Progenitor cell of endocrine pancreas (in vitro differentiated cells): ENCODE results near the gene SETD1B. TPM values are rescaled to one million over a fixed set of nuclear protein-coding genes. Genes with fewer than 3 reads are reported as not detected.

Experiments
- DNase-seq: peaks from one replicate; pipeline ENCODE4 v3.0.0; 2021; ENCODE audit warnings: low spot score; ENCODE audit not compliant: unreplicated experiment
- H3K27ac Mint-ChIP-seq: 2 replicates; pipeline ENCODE4 v1.8.0; 2021; ENCODE audit warnings: mild to moderate bottlenecking, moderate library complexity, mixed read lengths
- H3K27me3 Mint-ChIP-seq: 2 replicates; pipeline ENCODE4 v1.8.0; 2021; ENCODE audit warnings: mixed read lengths
- H3K36me3 Mint-ChIP-seq: 2 replicates; pipeline ENCODE4 v1.8.0; 2022; ENCODE audit warnings: mixed read lengths; ENCODE audit not compliant: insufficient read depth
- H3K4me1 Mint-ChIP-seq: 2 replicates; pipeline ENCODE4 v1.8.0; 2021; ENCODE audit warnings: low read depth, mixed read lengths
- H3K4me3 Mint-ChIP-seq: 2 replicates; pipeline ENCODE4 v1.8.0; 2021; ENCODE audit warnings: low read depth, mild to moderate bottlenecking, moderate library complexity, mixed read lengths
- H3K9me3 Mint-ChIP-seq: 2 replicates; pipeline ENCODE4 v1.8.0; 2021; ENCODE audit warnings: low read depth, mixed read lengths
- CTCF ChIP-seq: fragments of 200-600 bp; sonication (generic); IDR thresholded peaks from one replicate; pipeline ENCODE4 v1.5.0; 2021; ENCODE audit warnings: antibody characterized with exemption, mild to moderate bottlenecking; ENCODE audit not compliant: unreplicated experiment
- total RNA-seq: library from RNA; stranded (reverse); gene quantifications from 2 replicates; pipeline ENCODE4 v1.2.1, GENCODE V29; 2021

The SETD1B gene
- total RNA-seq, 1 donor from 2014 or later = 28.6 TPM

- no peak for DNase-seq
- no peaks in the 10 kb centered on the region for H3K9me3 Mint-ChIP-seq
- H3K36me3 Mint-ChIP-seq = peaks cover 4% of the 10 kb centered on the region
- no peak for TF ChIP-seq CTCF
- H3K27me3 Mint-ChIP-seq = peaks cover 6% of the 10 kb centered on the region
- peaks cover 15% of the 10 kb centered on the region for H3K4me1 Mint-ChIP-seq
- H3K4me3 Mint-ChIP-seq = peak overlapping the region; percentile 58
- no peak overlapping the region for H3K27ac Mint-ChIP-seq
Measured at GRCh38 chr12:121791671-121792551, 11.9 kb upstream of the SETD1B start.

GRCh38 chr12:121792607-121793439 lies 11.0 kb upstream of the SETD1B start:
- H3K27me3 Mint-ChIP-seq = peaks cover 6% of the 10 kb centered on the region
- peak; percentile 7 for TF ChIP-seq CTCF
- no peaks in the 10 kb centered on the region for H3K9me3 Mint-ChIP-seq
- peak overlapping the region; percentile 58 for H3K4me3 Mint-ChIP-seq
- H3K27ac Mint-ChIP-seq = no peak overlapping the region
- peaks cover 22% of the 10 kb centered on the region for H3K4me1 Mint-ChIP-seq
- H3K36me3 Mint-ChIP-seq = peaks cover 7% of the 10 kb centered on the region
- no peak for DNase-seq

GRCh38 chr12:121793440-121793837 lies 10.4 kb upstream of the SETD1B start, which contains the start of gene RHOF:
RHOF (minus strand) TSS chr12:121793688; CDS start chr12:121793633, 55 bp downstream.
- H3K4me3 Mint-ChIP-seq = peak within 1 kb of the TSS; percentile 63
- TF ChIP-seq CTCF = no peak
- peaks cover 6% of the 10 kb centered on the region for H3K27me3 Mint-ChIP-seq
- peaks cover 25% of the 10 kb centered on the region for H3K4me1 Mint-ChIP-seq
- peak within 1 kb of the TSS; percentile 89 for H3K27ac Mint-ChIP-seq
- H3K9me3 Mint-ChIP-seq = no peaks in the 10 kb centered on the region
- H3K36me3 Mint-ChIP-seq = peaks cover 9% of the 10 kb centered on the region
- no peak for DNase-seq

- no peaks in the 10 kb centered on the region for H3K9me3 Mint-ChIP-seq
- H3K27me3 Mint-ChIP-seq = peaks cover 6% of the 10 kb centered on the region
- peak overlapping the region; percentile 63 for H3K4me3 Mint-ChIP-seq
- peak overlapping the region; percentile 89 for H3K27ac Mint-ChIP-seq
- peak; percentile 86 for DNase-seq
- TF ChIP-seq CTCF = peak; percentile 99
- H3K4me1 Mint-ChIP-seq = peaks cover 31% of the 10 kb centered on the region
- H3K36me3 Mint-ChIP-seq = peaks cover 12% of the 10 kb centered on the region
Measured at GRCh38 chr12:121793838-121794533, 9.8 kb upstream of the SETD1B start.
